Mesothelial cell of epicardium (in vitro differentiated cells): ENCODE data around the gene CENPF. TPM values are rescaled to one million over a fixed set of nuclear protein-coding genes. Genes with fewer than 3 reads are reported as not detected.
"Not testable (repeated sequence)": the region's sequence is repeated elsewhere in the genome, so short reads cannot be mapped to it uniquely, and the experiment has no call there.

ENCODE experiments used
- DNase-seq, 2 experiments: peaks; one replicate each; pipeline ENCODE4 v3.0.0; 2021; ENCODE audit warnings: low spot score in 2 of 2; ENCODE audit not compliant: unreplicated experiment in 2 of 2
- H3K27ac Mint-ChIP-seq: 2 replicates; pipeline ENCODE4 v1.8.0; 2021; ENCODE audit warnings: mixed read lengths
- H3K27me3 Mint-ChIP-seq: 2 replicates; pipeline ENCODE4 v1.8.0; 2021; ENCODE audit warnings: low read depth, mixed read lengths
- H3K36me3 Mint-ChIP-seq: 2 replicates; pipeline ENCODE4 v1.8.0; 2021; ENCODE audit warnings: mixed read lengths
- H3K4me1 Mint-ChIP-seq: 2 replicates; pipeline ENCODE4 v1.8.0; 2021; ENCODE audit warnings: mixed read lengths
- H3K4me3 Mint-ChIP-seq: 2 replicates; pipeline ENCODE4 v1.8.0; 2021; ENCODE audit warnings: mild to moderate bottlenecking, moderate library complexity, mixed read lengths
- H3K9me3 Mint-ChIP-seq: 2 replicates; pipeline ENCODE4 v1.8.0; 2021; ENCODE audit warnings: mixed read lengths
- CTCF ChIP-seq: fragments of 200-600 bp; sonication (generic); IDR thresholded peaks from one replicate; pipeline ENCODE4 v1.5.0; 2021; ENCODE audit warnings: antibody characterized with exemption; ENCODE audit not compliant: unreplicated experiment
- total RNA-seq: library from RNA; stranded (reverse); gene quantifications from 3 replicates; pipeline ENCODE4 v1.2.1, GENCODE V29; 2021

CENPF gene
- total RNA-seq, 1 donor from 2014 or later = 58.1 TPM

GRCh38 chr1:214673576-214673975 is 70.6 kb downstream of the CENPF start:
- peaks cover 6% of the 10 kb centered on the region for H3K36me3 Mint-ChIP-seq

GRCh38 chr1:214675524-214675923 is 72.5 kb downstream of the CENPF start:
- not testable (repeated sequence) for H3K27me3 Mint-ChIP-seq, H3K27ac Mint-ChIP-seq, H3K36me3 Mint-ChIP-seq, H3K4me3 Mint-ChIP-seq, H3K4me1 Mint-ChIP-seq, DNase-seq
- H3K9me3 Mint-ChIP-seq = peaks cover 22% of the 10 kb centered on the region

More at GRCh38 chr1:214673576-214673975, 70.6 kb downstream of the CENPF start:
- Mint-ChIP-seq H3K27ac (no peak overlapping the region), H3K4me1 (no peaks in the 10 kb centered on the region), H3K9me3 (peaks cover 19% of the 10 kb centered on the region), H3K27me3 (no peaks in the 10 kb centered on the region), H3K4me3 (no peak overlapping the region)
- no peak for DNase-seq
- no peak for TF ChIP-seq CTCF

GRCh38 chr1:214676747-214677146 is 73.8 kb downstream of the CENPF start:
- Mint-ChIP-seq H3K4me3 (no peak overlapping the region), H3K9me3 (peaks cover 19% of the 10 kb centered on the region), H3K4me1 (no peaks in the 10 kb centered on the region), H3K36me3 (peaks cover 2% of the 10 kb centered on the region), H3K27ac (no peak overlapping the region), H3K27me3 (peaks cover 6% of the 10 kb centered on the region)
- DNase-seq = no peak
- TF ChIP-seq CTCF = no peak

- no peak for DNase-seq
- Mint-ChIP-seq H3K27ac (no peak overlapping the region), H3K4me3 (no peak overlapping the region), H3K4me1 (no peaks in the 10 kb centered on the region), H3K36me3 (no peaks in the 10 kb centered on the region), H3K27me3 (peaks cover 6% of the 10 kb centered on the region), H3K9me3 (peaks cover 14% of the 10 kb centered on the region)
- no peak for TF ChIP-seq CTCF
Measured at GRCh38 chr1:214677945-214678344, 75.0 kb downstream of the CENPF start.

GRCh38 chr1:214678386-214678785 is 75.4 kb downstream of the CENPF start:
- TF ChIP-seq CTCF = no peak
- DNase-seq = no peak

GRCh38 chr1:214683621-214684020 is 80.6 kb downstream of the CENPF start:
- no peak for DNase-seq
- no peak overlapping the region for H3K27ac Mint-ChIP-seq
- no peak overlapping the region for H3K4me3 Mint-ChIP-seq
- H3K36me3 Mint-ChIP-seq = no peaks in the 10 kb centered on the region
- no peaks in the 10 kb centered on the region for H3K4me1 Mint-ChIP-seq
- H3K9me3 Mint-ChIP-seq = peaks cover 3% of the 10 kb centered on the region
- peaks cover 6% of the 10 kb centered on the region for H3K27me3 Mint-ChIP-seq
- TF ChIP-seq CTCF = no peak

More at GRCh38 chr1:214678386-214678785, 75.4 kb downstream of the CENPF start:
- Mint-ChIP-seq H3K36me3 (no peaks in the 10 kb centered on the region), H3K27me3 (peaks cover 6% of the 10 kb centered on the region), H3K9me3 (peaks cover 14% of the 10 kb centered on the region), H3K4me3 (no peak overlapping the region), H3K4me1 (no peaks in the 10 kb centered on the region), H3K27ac (no peak overlapping the region)
